ENCODE measurements around the gene ENO3. TPM values are rescaled to one million over a fixed set of nuclear protein-coding genes. Genes with fewer than 3 reads are reported as not detected.

The ENO3 gene
- total RNA-seq, 1 donor from 2014 or later = 44.5 TPM

- peaks cover 59% of the 10 kb centered on the region for H3K4me1 Mint-ChIP-seq (ENCODE audit: low read depth)
These were observed 3.3 kb upstream of the ENO3 start for GRCh38 chr17:4947411-4948165.

GRCh38 chr17:4948166-4948930, 2.6 kb upstream of the ENO3 start, which contains the start of gene PFN1:
PFN1 (minus strand) TSS chr17:4948530; CDS start chr17:4948394, 136 bp downstream.
- H3K4me1 Mint-ChIP-seq (ENCODE audit: low read depth) = peaks cover 52% of the 10 kb centered on the region
- H3K4me3 Mint-ChIP-seq = peak within 1 kb of the TSS; percentile 100
- H3K9me3 Mint-ChIP-seq = no peaks in the 10 kb centered on the region
- intact Hi-C loops (cut with micrococcal nuclease) = loop anchor here (1.0 to 5.0 kb wide), 8 partner anchors 8 to 806 kb away; partner anchors contain the start of genes ARRB2, CYB5D2, INCA1 and KIF1C
- H3K36me3 Mint-ChIP-seq (ENCODE audit: low read depth) = peaks cover 35% of the 10 kb centered on the region
- peak within 1 kb of the TSS; percentile 100 for H3K27ac Mint-ChIP-seq
- peaks cover 2% of the 10 kb centered on the region for H3K27me3 Mint-ChIP-seq (ENCODE audit: insufficient read depth)
- DNase-seq (ENCODE audit: low spot score) = peak; percentile 82

More at GRCh38 chr17:4947411-4948165, 3.3 kb upstream of the ENO3 start:
- H3K27ac Mint-ChIP-seq = peak overlapping the region; percentile 94
- H3K36me3 Mint-ChIP-seq (ENCODE audit: low read depth) = peaks cover 42% of the 10 kb centered on the region
- peak; percentile 74 for DNase-seq (ENCODE audit: low spot score)
- intact Hi-C loops (cut with micrococcal nuclease) = loop anchor here (1.0 to 5.0 kb wide), 8 partner anchors 7 to 805 kb away; partner anchors contain the start of genes ARRB2, CYB5D2, INCA1 and KIF1C
- peaks cover 2% of the 10 kb centered on the region for H3K27me3 Mint-ChIP-seq (ENCODE audit: insufficient read depth)
- H3K9me3 Mint-ChIP-seq = no peaks in the 10 kb centered on the region
- H3K4me3 Mint-ChIP-seq = peak overlapping the region; percentile 100

- Mint-ChIP-seq H3K4me3 (peak overlapping the region; percentile 97), H3K27ac (peak overlapping the region; percentile 100)
- peak; percentile 77 for DNase-seq (ENCODE audit: low spot score)
These were observed 2.0 kb upstream of the ENO3 start for GRCh38 chr17:4948931-4949320.

GRCh38 chr17:4949321-4950074, 1.4 kb upstream of the ENO3 start:
- peak overlapping the region; percentile 85 for H3K27ac Mint-ChIP-seq
- DNase-seq (ENCODE audit: low spot score) = peak; percentile 75
- peaks cover 43% of the 10 kb centered on the region for H3K4me1 Mint-ChIP-seq (ENCODE audit: low read depth)
- H3K4me3 Mint-ChIP-seq = peak overlapping the region; percentile 84
- H3K9me3 Mint-ChIP-seq = no peaks in the 10 kb centered on the region
- H3K27me3 Mint-ChIP-seq (ENCODE audit: insufficient read depth) = peaks cover 2% of the 10 kb centered on the region
- intact Hi-C loops (cut with micrococcal nuclease) = loop anchor here (1.0 to 5.0 kb wide), 5 partner anchors 38 to 807 kb away; partner anchors contain the start of genes CAMTA2, CYB5D2, MINK1 and NUP88
- peaks cover 31% of the 10 kb centered on the region for H3K36me3 Mint-ChIP-seq (ENCODE audit: low read depth)

More at GRCh38 chr17:4948931-4949320, 2.0 kb upstream of the ENO3 start:
- Mint-ChIP-seq H3K4me1 (ENCODE audit: low read depth) (peaks cover 49% of the 10 kb centered on the region), H3K27me3 (ENCODE audit: insufficient read depth) (peaks cover 2% of the 10 kb centered on the region), H3K36me3 (ENCODE audit: low read depth) (peaks cover 35% of the 10 kb centered on the region), H3K9me3 (no peaks in the 10 kb centered on the region)
- intact Hi-C loops (cut with micrococcal nuclease) = loop anchor here (1.0 to 5.0 kb wide), 9 partner anchors 9 to 806 kb away; partner anchors contain the start of genes ARRB2, CAMTA2, CYB5D2 and INCA1

- intact Hi-C loops (cut with micrococcal nuclease) = no loop called here
- Mint-ChIP-seq H3K9me3 (no peaks in the 10 kb centered on the region), H3K27me3 (ENCODE audit: insufficient read depth) (peaks cover 2% of the 10 kb centered on the region), H3K36me3 (ENCODE audit: low read depth) (peaks cover 25% of the 10 kb centered on the region), H3K4me1 (ENCODE audit: low read depth) (peaks cover 36% of the 10 kb centered on the region), H3K4me3 (peak overlapping the region; percentile 91), H3K27ac (peak overlapping the region; percentile 92)
- no peak for DNase-seq (ENCODE audit: low spot score)
These were observed 709 bp upstream of the ENO3 start for GRCh38 chr17:4950075-4950745.

- intact Hi-C loops (cut with micrococcal nuclease) = no loop called here
- Mint-ChIP-seq H3K36me3 (ENCODE audit: low read depth) (peaks cover 16% of the 10 kb centered on the region), H3K4me1 (ENCODE audit: low read depth) (peaks cover 24% of the 10 kb centered on the region), H3K9me3 (no peaks in the 10 kb centered on the region), H3K27me3 (ENCODE audit: insufficient read depth) (peaks cover 2% of the 10 kb centered on the region), H3K4me3 (peak overlapping the region; percentile 91), H3K27ac (peak overlapping the region; percentile 6)
- no peak for DNase-seq (ENCODE audit: low spot score)
These were observed 567 bp downstream of the ENO3 start for GRCh38 chr17:4951486-4951885.

GRCh38 chr17:4953451-4953961, 2.6 kb downstream of the ENO3 start:
- DNase-seq (ENCODE audit: low spot score) = no peak
- Mint-ChIP-seq H3K4me1 (ENCODE audit: low read depth) (peaks cover 18% of the 10 kb centered on the region), H3K4me3 (no peak overlapping the region), H3K27ac (no peak overlapping the region), H3K27me3 (ENCODE audit: insufficient read depth) (no peaks in the 10 kb centered on the region), H3K36me3 (ENCODE audit: low read depth) (peaks cover 6% of the 10 kb centered on the region), H3K9me3 (no peaks in the 10 kb centered on the region)
- intact Hi-C loops (cut with micrococcal nuclease) = no loop called here

GRCh38 chr17:4955091-4955490, 4.2 kb downstream of the ENO3 start:
- no peak overlapping the region for H3K27ac Mint-ChIP-seq
- no peaks in the 10 kb centered on the region for H3K9me3 Mint-ChIP-seq
- peaks cover 14% of the 10 kb centered on the region for H3K4me1 Mint-ChIP-seq (ENCODE audit: low read depth)
- DNase-seq (ENCODE audit: low spot score) = no peak
- peaks cover 13% of the 10 kb centered on the region for H3K36me3 Mint-ChIP-seq (ENCODE audit: low read depth)
- no peaks in the 10 kb centered on the region for H3K27me3 Mint-ChIP-seq (ENCODE audit: insufficient read depth)
- H3K4me3 Mint-ChIP-seq = no peak overlapping the region
- intact Hi-C loops (cut with micrococcal nuclease) = no loop called here

- DNase-seq (ENCODE audit: low spot score) = peak; percentile 20
- Mint-ChIP-seq H3K4me3 (no peak overlapping the region), H3K9me3 (no peaks in the 10 kb centered on the region), H3K36me3 (ENCODE audit: low read depth) (peaks cover 18% of the 10 kb centered on the region), H3K27ac (no peak overlapping the region), H3K27me3 (ENCODE audit: insufficient read depth) (no peaks in the 10 kb centered on the region), H3K4me1 (ENCODE audit: low read depth) (no peaks in the 10 kb centered on the region)
- intact Hi-C loops (cut with micrococcal nuclease) = loop anchor here (1.0 kb wide), 1 partner anchor 47 kb away; no protein-coding TSS in a partner anchor
These were observed 5.7 kb downstream of the ENO3 start for GRCh38 chr17:4956493-4957061.

GRCh38 chr17:4958102-4958501, 7.2 kb downstream of the ENO3 start:
- no peaks in the 10 kb centered on the region for H3K9me3 Mint-ChIP-seq
- no peaks in the 10 kb centered on the region for H3K27me3 Mint-ChIP-seq (ENCODE audit: insufficient read depth)
- no peak overlapping the region for H3K27ac Mint-ChIP-seq
- no peak for DNase-seq (ENCODE audit: low spot score)
- no peaks in the 10 kb centered on the region for H3K4me1 Mint-ChIP-seq (ENCODE audit: low read depth)
- H3K4me3 Mint-ChIP-seq = no peak overlapping the region
- intact Hi-C loops (cut with micrococcal nuclease) = no loop called here
- peaks cover 19% of the 10 kb centered on the region for H3K36me3 Mint-ChIP-seq (ENCODE audit: low read depth)

- H3K4me3 Mint-ChIP-seq = no peak overlapping the region
- H3K9me3 Mint-ChIP-seq = no peaks in the 10 kb centered on the region
- H3K36me3 Mint-ChIP-seq (ENCODE audit: low read depth) = peaks cover 19% of the 10 kb centered on the region
- H3K27ac Mint-ChIP-seq = no peak overlapping the region
- DNase-seq (ENCODE audit: low spot score) = no peak
- intact Hi-C loops (cut with micrococcal nuclease) = no loop called here
- no peaks in the 10 kb centered on the region for H3K27me3 Mint-ChIP-seq (ENCODE audit: insufficient read depth)
- no peaks in the 10 kb centered on the region for H3K4me1 Mint-ChIP-seq (ENCODE audit: low read depth)
These were observed 8.5 kb downstream of the ENO3 start for GRCh38 chr17:4959261-4959965.
